Ecto neural progenitor cell (in vitro differentiated cells): ENCODE data around the gene MYLK4.

Source experiments
- DNase-seq: peaks from one replicate; pipeline ENCODE4 v3.0.0-alpha.2; 2018; ENCODE audit warnings: low spot score

MYLK4 gene

DNA sequence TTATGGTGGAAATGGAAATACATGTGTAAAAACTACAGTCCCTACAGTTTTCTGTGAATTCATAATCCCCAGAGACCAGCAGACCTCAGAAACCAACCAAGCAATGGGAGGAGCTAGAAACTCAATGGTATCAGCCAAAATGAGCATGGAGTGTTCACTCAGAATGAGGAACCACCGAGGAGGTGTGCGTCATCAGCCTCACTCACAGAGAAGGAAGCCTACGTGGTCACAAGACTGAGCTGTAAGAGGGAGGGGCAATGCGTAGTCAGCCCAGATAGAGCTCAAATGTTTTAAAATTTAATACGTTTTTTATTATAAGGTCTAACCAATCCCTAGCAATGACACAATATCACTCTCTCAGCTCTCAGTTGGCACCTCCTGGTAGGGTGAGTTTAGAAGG lies 17.4 kb downstream of the MYLK4 start:
- no peak for DNase-seq

DNA sequence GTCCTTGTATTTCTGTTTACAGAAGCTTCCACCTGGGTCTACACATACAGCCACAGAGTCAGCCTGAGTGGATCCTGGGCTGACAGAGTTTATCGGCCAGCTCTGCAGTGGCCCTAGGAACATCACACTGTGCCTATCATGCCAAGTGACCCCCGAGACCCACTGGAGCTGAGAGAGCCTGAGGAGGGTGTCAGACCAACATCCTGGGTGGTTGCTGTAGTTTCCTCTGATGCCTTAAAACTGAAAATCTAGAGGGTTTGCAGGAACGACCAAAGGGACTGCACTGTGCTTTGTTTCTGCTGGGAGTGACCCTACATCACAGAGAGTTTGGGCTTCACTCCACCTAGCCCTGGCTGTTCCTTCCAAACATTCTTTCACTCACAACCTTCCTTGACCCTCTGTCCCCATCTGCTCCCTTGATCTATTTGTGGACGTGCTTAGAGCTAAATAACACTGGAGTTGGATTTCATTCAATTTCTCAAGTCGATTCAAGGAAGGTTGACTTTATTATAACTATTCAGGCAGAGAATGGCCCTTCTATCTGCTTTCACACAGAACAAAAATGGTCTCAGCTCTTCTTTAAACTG lies 18.1 kb downstream of the MYLK4 start:
- DNase-seq: no peak

DNA sequence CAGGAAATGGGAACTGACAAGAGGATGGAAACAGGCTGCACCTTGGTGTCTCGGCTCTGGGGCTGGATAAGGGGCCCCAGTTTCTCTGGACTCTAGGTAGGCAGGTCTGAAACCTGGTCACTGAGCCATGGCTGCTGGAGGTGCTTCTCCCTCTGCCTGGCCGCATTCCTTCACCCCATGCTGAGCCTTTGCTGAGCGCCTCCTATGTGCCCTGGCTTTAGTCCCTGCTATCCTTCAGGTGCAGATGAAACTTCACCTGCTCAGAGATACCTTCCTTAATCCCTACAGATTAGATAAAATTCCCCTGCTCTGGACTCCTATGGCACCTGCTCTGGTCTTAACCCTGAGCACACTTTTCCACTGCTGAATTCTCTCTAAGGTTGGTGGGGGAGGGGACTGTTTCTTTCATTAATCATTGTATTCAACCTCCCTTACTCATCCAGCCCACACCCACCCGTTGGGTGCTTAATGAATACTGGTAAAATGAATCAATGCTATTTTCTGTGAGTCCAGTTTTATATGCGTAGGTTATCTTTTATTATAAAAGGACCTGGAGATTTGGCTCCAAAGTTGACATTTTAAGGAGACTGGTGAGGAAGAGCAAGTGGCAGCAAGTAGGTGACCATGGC lies 19.3 kb downstream of the MYLK4 start:
- DNase-seq: no peak

DNA sequence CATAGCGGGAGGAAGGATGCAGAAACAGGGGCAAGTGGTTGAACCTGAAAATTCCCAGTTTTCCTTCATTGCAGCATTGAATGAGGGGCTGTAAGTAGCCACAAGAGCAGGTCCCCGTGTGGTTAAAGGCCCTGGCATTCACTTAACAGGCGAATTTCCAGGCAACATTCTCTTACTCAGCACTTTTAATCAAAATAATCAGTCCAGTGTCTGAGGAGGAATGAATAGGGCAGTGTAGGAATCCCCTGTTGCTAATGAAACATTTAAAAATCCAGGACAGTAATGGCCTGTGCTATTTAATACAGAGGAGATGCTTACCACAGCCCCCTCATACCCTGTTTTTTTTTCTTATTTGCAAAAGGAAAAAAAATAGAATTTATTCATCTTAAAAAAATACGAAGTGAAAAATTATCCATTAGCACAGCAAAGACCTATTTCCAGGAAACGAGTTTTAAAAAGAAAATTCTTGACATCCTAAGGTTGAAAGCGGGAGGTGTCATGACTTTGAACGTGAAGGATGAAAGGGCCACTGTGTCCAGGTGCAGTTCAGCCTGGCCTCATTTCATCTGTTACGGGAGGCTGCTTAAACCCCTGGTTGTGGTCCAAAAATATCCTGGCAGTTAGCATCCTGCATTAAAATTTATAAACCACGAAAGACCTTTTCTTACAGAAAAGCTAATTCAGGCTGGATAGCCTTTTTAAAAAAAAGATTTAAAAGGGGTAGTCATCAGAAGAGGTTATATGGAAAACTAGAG lies 20.2 kb downstream of the MYLK4 start:
- DNase-seq: no peak

DNA sequence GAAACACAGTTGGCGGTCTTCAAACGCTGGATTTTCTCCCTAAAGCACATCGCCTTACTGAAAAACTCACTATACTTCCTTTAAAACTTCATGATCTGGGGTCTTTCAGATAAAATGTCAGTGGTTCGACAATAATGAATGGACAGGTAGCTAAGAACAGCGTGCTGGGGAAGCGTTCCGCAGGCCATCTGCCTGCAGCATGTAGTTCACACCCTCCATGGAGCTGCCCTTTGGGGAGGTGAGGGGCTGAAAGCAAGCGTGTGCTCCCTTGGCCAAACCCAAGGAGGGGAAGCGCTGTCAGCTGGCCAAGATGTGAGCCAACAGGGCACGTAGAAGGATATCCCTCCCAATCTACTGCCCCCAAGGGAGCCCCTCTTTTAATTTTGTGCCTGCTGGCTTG lies 20.8 kb downstream of the MYLK4 start:
- no peak for DNase-seq

DNA sequence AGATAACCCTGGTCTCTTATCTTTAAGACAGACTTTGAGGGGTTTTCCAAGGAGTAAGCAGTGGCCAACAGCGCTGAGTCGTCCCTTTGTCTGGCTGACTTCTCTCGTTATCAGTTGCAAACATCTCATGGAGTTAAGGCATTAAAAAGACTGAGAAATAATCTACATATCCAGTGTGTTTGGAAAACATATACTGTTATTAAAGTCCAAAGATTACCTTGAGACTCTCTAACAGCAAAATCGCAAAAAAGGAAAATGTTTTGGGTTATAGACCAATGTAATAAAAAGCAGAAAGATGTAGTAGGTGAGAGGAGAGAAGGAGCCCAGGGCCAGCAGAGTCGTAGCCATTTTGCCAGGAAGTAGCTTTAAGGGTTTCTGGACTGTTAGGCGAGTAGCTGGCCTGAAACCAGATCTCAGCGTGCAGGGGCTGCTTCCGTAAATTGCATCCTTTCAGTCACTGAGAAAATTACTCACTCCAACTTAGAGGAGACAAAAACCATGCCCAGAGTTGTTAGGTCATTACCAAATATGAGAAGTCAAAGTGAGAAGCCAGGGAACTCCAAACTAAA lies 24.6 kb downstream of the MYLK4 start:
- no peak for DNase-seq

DNA sequence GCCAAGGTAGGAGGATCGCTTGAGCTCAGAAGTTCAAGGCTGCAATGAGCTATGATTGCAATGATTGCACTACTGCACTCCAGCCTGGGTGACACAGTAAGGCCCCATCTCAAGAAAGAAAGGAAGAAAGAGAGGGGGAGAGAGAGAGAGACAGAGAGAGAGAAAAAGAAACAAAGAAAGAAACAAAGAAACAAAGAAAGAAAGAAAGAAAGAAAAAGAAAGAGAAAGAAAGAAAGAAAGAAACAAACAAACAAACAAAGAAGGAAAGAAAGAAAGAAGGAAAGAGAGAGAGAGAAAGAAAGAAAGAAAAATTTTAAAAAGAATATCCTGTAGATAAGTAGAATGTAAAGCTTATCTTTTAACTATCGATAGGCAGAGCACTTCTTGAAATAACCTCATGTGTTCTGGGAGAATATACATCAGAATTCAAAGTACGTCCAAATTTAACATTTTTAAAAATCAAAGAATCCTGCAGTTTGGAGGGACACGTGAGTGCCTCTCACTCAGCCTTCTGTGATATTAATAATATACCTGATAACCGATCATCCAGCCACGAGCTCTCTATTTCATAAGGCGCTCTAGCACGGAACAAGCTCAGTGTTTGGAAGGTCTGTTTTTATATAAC lies 25.2 kb downstream of the MYLK4 start:
- no peak for DNase-seq

DNA sequence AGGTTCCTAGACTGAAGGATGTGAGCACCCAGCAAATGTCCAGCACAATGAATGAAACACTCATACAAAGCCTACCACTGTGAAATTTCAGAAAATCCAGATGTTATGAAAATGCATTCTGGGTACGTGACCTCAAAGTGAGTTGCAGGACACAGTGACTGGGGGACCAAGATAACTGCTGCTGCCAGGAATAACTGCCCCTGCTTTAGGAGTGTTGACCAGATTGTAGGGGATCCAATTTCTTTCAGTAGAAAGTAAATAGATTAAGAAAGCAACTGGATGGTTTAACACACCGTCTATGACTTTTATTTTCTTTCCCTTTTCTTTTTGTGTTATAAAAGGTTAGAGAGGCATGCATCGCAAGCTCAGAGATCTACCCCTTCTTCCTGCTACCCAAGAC lies 29.5 kb downstream of the MYLK4 start:
- DNase-seq: no peak

DNA sequence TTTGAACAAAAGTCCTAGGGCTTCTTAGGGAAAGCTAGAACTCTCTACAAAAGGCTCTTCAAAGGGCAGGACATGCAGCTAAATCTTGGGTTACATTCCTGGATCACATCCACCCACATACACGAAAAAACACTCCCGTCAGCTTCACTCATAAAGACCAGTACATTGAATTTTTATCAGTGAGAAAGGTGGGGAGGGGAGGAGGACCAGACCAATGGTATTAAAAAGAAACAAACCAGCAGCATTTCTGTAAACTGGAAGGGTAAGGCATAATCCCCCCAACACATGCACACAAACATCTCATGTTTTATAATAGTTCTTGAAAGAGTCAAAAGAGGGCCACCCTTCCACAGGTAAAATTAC lies 31.6 kb downstream of the MYLK4 start:
- DNase-seq: no peak

DNA sequence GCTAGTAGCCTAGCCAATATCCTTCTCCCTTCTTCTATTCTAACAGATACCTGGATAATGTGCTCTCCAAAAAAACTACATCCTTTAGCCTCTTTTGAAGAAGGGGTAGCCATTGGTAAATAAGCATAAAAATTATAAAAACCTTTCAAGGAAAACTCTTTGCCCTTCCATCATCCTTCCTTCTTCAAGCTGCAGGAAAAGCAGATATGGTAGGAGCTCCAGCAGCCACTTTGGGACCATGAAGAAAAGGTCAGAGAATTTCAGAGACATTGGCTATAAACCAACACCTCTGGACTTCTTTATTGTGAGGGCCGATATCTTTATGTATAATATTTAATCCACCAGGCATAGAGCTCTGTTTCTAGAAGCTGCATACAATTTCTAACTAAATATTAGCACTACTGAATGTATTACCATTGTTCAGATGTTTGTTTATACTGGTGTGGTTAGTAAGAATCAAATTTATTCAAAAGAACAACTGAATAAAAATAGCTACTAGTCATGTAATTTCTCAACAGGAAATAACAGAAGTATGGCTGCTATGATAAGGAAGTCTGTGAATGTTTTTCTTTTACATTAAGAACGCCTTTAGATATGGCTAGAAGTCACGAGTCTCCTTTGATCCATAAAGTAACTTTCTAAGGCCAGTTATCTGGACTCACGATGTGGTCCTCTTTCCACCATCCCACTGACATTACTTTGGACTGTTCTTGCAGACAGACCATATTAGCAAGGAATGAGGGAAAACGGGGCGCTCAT lies 32.2 kb downstream of the MYLK4 start:
- no peak for DNase-seq

DNA sequence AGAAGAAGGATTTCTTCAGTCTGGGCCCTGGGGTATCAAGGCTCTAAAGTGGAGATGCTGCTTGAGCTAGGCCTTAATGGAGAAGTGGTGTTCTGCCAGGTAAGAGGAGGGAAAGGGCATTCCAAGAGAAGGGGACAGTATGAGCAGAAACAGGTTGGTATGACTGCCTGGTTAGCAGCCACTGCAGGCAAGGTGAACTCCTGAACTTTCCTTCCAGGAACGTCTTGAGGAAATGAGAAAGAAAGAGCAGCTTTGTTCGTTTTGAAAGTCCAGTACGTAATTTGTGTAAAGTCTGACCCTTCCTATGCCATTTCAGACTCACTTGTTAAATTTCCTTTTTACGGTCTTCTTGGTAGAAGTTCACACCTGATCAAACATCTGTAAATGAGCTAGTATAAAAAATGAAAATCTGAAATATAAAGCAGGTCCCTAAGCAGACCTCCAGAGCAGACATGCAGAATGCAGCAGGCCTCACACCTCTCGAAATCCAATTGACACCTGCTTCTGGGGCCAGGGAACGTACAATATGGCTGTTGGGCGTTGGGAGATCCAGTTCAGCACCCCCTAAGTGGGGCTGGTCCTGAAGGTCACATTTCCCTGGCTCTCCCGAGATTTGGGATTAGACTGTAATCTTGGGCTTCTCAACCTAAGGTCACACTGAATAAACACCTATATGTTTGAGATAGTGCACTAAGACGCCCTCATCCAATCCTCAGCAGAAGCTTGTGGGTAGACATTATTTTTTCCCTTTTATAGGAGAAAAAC lies 33.6 kb downstream of the MYLK4 start:
- no peak for DNase-seq

DNA sequence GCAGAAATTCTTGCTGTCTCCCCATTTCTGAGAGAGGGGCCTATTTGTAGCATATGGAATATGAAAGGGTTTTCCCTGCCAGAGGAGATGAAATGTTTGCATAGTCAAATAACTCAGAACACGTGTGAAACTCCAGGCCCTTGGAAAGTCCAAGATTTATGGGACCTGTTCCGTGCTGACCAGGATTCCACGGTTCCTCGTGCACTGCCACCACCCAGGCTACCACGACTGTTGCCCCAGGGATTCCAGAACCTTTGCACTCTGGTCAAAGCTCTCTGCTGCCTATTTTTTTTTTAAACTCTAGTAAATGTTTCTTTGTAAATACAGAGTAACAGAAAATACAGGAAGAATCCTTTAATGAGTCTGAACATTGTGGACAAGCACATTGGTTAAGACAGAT lies 35.0 kb downstream of the MYLK4 start:
- DNase-seq: no peak

DNA sequence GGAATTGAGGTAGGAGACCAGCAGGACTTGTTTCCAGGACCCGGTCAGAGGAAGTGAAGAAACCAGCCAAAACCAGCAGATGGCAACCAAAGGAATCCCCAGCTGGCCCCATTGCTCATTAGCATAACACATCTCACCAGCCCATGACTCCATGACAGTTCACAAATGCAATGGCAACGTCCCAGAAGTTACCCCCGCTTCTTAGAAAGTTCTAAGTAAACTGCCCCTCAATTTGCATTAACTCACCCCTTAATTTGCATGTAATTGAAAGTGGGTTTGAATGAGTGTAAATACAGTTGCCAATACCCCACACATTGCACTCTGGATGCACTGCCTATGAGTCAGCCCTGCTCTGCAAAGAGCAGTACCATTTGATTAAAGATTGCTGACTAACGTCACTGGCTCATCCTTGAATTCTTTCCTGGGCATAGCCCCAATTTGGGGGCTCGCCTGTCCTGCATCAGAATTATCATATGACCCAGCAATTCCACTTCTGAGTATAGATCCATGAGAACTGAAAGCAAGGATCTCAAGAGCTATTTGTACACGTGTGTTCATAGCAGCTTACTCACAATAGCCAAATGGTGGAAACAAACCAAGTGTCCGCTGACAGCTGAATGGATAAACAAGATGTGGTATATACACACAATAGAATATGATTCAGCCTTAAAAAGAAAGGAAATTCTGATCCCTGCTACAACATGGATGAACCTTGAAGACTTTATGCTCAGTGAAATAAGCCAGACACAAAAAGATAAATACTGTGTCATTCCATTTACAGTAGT lies 36.4 kb downstream of the MYLK4 start:
- no peak for DNase-seq

DNA sequence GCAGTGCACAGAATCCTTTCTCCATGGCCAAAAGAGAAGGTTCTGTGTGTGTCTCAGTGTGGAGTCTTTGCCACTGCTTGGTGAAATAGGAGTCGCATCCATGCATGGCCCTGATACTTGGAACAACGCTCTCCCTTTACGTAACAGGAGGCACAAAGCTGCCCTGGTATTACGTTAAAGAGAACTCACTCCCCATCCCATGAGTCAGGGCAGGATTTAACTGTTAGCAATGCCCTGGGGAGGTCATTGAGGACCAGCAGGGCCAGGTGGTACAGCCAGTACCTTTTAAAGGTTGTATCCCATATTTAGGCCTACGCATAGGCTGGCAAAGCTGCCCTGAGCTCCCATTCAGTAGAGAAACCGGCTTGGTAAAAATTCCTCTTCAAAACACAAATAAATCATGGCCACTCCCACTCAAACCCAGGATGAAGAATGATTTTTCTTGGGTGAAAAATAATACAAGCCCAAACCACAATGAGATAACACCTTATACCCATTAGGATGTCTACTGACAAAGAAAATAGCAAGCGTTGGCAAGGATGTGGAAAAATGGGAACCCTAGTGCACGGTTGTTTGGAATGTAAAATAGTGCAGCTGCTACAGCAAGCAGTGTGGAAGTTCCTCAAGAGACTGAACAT lies 37.1 kb downstream of the MYLK4 start:
- DNase-seq: no peak

DNA sequence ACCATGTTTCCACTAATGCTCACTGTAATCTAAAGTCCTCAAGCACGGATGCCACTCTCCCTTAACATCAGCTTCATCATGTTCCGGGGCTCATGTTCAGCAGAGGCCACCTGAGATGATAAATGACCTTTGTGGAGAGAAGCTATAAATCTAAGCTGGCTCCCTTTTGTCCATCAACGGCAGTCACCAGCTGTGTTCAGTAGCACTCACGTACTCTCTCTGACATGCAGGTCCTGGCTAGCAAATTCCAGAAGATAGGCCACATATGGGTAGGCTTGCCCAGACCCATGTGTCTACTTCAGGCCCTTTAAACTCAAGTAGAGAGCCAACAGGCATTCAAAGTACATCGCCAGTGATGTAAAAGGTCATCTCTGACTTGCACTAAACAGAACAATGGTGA lies 38.6 kb downstream of the MYLK4 start:
- no peak for DNase-seq

DNA sequence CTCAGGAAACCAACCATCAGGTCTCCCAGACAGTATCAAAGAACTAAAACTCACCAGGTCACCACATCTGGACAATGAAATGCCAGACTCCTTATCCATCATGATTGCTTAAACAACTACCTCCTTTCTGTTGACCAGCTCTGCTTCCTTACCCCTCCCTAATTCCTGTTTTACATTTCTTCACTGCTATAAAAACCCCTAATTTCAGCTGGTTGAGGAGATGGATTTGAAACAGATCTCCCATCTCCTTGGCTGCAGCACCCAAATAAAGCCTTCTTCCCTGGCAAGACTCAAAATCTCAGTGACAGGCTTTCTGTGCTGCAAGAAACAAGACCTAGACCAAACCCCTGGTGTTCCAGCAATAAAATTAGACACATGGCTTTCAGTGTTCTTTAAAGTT lies 40.3 kb downstream of the MYLK4 start:
- DNase-seq: no peak

DNA sequence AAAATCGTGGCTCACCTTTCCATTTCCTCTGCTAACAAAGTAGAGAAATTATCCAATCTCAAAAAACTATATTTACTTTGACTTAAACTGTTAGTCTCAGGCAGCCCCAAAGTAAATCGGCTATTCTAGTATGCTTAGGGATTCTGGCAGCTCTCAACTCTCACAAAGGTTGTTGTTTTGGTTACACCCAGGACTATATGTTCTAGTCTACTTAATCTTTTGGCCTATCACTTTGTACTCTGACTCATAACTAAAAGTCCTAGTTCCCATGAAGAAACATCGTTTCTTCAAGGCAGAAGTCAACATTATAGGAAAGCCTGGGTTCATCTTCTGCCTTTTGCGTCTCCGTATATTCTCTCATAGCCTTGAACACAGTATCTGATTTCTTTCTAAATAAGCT lies 42.3 kb downstream of the MYLK4 start:
- no peak for DNase-seq

DNA sequence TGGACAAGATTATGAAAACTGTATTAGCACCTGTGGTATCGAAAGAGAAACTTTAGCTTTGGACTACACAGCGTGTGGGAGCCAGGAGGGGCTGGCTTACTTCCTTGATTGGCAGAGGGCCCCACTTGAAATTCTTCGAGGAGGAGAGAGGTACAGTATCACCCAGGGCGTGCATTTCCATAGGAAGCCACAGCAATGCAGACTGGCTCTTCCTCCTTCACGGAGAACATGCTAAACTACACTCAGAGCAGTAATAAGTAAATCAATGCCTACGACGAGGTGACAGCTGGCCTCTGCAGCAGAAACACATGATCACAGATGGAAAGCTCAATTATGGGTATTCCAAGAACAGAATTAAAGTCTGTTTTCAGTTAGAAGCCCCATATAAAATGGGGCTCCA lies 44.2 kb downstream of the MYLK4 start:
- DNase-seq: no peak

DNA sequence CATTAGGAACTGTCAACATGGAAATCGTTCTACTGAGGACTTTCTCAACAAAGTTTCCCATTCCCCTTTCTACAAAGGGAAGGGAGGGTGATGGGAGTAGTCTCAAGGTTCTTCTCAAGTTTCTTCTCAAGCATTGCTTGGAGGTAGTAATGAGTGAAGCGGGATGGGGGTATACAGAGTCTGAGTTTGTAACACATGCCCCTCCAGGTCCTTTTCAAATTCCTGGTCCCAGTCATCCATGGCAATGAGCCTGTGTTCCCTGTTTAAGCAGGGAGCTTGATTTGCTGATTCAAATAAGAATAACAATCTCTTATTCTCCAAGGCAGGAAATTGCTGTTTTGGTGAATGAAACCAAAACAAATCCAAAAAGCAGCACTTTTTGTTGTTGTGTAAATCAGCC lies 45.5 kb downstream of the MYLK4 start:
- no peak for DNase-seq

DNA sequence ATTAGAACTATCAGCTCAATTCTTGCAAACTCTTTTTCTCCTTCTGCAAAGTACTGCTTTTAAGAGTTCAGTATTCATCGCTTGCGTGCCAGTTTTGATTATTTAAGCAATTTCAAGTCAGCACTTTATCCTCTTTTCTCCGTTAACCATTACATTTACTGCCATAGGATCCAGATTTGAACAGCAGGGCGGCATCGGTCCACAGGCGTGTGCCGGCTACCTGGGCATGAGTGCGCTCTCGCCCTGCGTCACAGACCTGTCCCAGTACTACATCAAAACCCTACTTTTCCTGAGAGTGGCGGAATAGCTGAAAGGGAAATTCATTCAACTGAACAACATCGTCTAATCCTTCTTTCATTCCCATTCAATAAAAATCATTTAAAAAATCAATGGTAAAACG lies 53.4 kb downstream of the MYLK4 start:
- DNase-seq: no peak
